Measurements from ENCODE around the gene VPS4A. TPM values are rescaled to one million over a fixed set of nuclear protein-coding genes. Genes with fewer than 3 reads are reported as not detected.

Gene VPS4A
- total RNA-seq, 1 experiment from 2014 or later, result 31.3 TPM

GRCh38 chr16:69319826-69320739, 8.9 kb downstream of the VPS4A start:
- H3K9me3 ChIP-seq, result no peaks in the 10 kb centered on the region
- no peaks in the 10 kb centered on the region for H3K27me3 ChIP-seq
- peaks cover 29% of the 10 kb centered on the region for H3K36me3 ChIP-seq
- no peak for DNase-seq
- H3K4me3 ChIP-seq, result no peak overlapping the region

- Histone ChIP-seq H3K36me3 (peaks cover 27% of the 10 kb centered on the region), H3K4me3 (no peak overlapping the region), H3K9me3 (no peaks in the 10 kb centered on the region), H3K27me3 (no peaks in the 10 kb centered on the region)
- no peak for DNase-seq
Measured at GRCh38 chr16:69320740-69321073, 9.6 kb downstream of the VPS4A start.

DNA sequence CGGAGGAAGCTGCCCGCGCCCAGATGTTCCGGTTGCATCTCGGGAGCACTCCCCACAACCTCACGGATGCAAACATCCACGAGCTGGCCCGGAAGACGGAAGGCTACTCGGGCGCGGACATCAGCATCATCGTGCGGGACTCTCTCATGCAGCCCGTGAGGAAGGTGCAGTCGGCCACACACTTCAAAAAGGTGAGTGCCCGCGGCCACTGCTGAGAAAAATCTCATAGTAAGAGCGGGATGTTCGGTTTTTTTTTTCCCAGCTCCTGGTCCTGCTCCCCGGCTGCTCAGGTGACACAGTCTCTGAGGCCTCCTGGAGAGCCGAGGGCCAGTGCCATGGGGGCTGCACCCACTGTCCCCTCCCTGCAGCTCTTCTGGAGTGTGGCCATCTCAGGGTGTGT, 9.9 kb downstream of the VPS4A start:
- no peak for DNase-seq
- no peaks in the 10 kb centered on the region for H3K9me3 ChIP-seq
- H3K27me3 ChIP-seq, result no peaks in the 10 kb centered on the region
- peaks cover 28% of the 10 kb centered on the region for H3K36me3 ChIP-seq
- H3K4me3 ChIP-seq, result no peak overlapping the region

- Histone ChIP-seq H3K36me3 (peaks cover 32% of the 10 kb centered on the region), H3K4me3 (no peak overlapping the region), H3K9me3 (no peaks in the 10 kb centered on the region), H3K27me3 (no peaks in the 10 kb centered on the region)
- no peak for DNase-seq
Measured at GRCh38 chr16:69322343-69322742, 11.2 kb downstream of the VPS4A start.

GRCh38 chr16:69323415-69323814, 12.3 kb downstream of the VPS4A start:
- no peak for DNase-seq
- Histone ChIP-seq H3K36me3 (peaks cover 37% of the 10 kb centered on the region), H3K9me3 (no peaks in the 10 kb centered on the region), H3K27me3 (no peaks in the 10 kb centered on the region), H3K4me3 (no peak overlapping the region)

- Histone ChIP-seq H3K4me3 (no peak overlapping the region), H3K9me3 (no peaks in the 10 kb centered on the region), H3K27me3 (no peaks in the 10 kb centered on the region), H3K36me3 (peaks cover 40% of the 10 kb centered on the region)
- DNase-seq, result no peak
Measured at GRCh38 chr16:69324013-69324531, 12.9 kb downstream of the VPS4A start.

DNA sequence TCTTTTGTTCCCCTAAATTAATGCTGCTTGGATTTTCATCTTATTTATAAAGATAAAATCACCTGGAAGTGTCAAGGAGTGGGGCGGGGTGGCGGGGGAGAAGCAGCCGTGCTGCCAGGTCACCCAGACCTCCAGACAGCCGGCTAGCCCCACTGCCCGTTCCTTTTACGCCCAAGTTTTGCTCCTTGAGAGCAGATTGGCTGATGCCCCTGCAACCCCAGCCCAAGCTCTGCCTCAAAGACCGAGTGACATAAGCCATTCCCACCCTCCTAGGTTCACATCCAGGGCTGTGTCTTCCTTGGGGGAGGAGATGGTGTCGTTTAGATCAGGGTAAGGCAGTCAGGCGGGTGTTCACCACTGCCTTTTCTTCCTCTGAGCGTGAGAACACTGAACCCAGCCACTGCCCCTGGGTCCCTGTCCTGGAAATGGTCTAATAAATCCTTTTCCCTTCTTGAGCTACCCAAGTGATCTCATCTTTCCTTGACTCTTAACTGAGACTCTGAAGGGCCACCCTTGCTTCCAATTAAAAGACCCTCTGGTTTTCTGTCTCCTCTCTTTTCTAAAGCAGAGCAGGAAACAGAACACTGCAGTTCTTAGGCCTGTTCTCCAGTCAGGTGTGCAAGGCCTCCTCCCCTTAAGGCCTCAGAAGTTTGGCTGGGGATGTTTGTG, 13.6 kb downstream of the VPS4A start:
- Histone ChIP-seq H3K36me3 (peaks cover 40% of the 10 kb centered on the region), H3K4me3 (no peak overlapping the region), H3K9me3 (no peaks in the 10 kb centered on the region), H3K27me3 (no peaks in the 10 kb centered on the region)
- no peak for DNase-seq

GRCh38 chr16:69325784-69326171, 14.6 kb downstream of the VPS4A start:
- H3K36me3 ChIP-seq, result peaks cover 42% of the 10 kb centered on the region
- H3K27me3 ChIP-seq, result no peaks in the 10 kb centered on the region
- H3K9me3 ChIP-seq, result no peaks in the 10 kb centered on the region
- no peak overlapping the region for H3K4me3 ChIP-seq
- DNase-seq, result no peak

DNA sequence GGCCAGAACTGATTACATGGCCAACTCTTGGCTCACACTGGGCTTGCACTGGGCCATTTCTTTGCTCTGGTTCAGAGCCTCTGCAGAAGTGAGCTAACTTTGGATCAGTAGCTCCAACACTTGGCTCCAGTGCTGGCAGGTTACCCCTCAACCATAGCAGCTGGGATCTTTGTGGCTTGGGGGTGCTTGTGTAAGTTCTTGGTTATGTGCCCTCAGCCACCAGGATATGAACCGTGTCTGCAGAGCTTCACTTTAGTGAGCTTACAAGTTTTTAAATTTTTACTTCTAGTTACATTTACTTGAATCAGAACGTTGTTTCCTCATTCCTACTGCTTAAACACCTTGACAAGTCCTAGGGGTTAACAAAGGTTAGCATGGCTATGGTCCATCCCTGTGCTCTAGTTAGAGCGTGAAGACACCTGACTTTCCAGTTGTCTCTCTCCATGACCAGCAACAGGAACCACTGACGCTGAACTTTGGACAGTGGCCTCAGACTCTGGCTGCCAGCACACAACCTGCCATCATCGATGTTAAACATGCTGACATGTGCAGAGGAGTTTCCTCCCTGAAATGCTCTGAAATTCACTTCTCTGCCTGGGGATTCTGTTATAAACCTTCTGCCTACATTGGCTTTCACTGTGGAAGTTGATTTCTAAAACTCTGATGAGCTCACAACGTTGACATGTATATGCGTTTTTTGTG, 15.2 kb downstream of the VPS4A start:
- no peak for DNase-seq
- no peaks in the 10 kb centered on the region for H3K9me3 ChIP-seq
- H3K4me3 ChIP-seq, result no peak overlapping the region
- no peaks in the 10 kb centered on the region for H3K27me3 ChIP-seq
- H3K36me3 ChIP-seq, result peaks cover 44% of the 10 kb centered on the region

DNA sequence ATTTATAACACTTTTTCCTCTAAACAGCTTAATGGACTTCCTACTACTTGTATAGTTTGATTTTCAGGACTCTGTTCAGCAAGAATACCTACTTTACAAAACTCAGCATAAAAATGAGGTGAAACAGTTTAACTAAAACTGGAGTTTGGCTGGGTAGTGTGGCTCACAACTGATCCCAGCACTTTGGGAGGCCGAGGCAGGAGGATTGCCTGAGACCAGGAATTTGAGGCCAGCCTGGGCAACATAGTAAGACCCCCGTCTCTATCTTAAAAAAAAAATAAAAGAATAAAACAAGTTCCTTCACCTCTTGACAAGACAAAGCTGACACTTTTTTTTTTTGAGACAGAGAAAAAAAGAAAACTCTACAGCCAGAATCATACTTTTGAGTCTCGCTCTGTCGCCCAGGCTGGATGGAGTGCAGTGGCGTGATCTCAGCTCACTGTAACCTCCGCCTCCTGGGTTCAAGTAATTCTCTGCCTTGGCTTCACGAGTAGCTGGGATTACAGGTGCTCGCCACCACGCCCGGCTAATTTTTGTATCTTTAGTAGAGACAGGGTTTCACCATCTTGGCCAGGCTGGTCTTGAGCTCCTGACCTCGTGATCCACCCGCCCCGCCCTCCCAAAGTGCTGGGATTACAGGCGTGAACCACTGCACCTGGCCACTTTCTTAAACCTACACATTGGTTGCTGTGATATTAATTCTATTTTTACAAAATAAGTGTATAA, 16.6 kb downstream of the VPS4A start:
- Histone ChIP-seq H3K4me3 (peak overlapping the region; percentile 67; the same call in 1 of the 2 replicates), H3K27me3 (no peaks in the 10 kb centered on the region), H3K36me3 (peaks cover 38% of the 10 kb centered on the region), H3K9me3 (no peaks in the 10 kb centered on the region)
- no peak for DNase-seq

DNA sequence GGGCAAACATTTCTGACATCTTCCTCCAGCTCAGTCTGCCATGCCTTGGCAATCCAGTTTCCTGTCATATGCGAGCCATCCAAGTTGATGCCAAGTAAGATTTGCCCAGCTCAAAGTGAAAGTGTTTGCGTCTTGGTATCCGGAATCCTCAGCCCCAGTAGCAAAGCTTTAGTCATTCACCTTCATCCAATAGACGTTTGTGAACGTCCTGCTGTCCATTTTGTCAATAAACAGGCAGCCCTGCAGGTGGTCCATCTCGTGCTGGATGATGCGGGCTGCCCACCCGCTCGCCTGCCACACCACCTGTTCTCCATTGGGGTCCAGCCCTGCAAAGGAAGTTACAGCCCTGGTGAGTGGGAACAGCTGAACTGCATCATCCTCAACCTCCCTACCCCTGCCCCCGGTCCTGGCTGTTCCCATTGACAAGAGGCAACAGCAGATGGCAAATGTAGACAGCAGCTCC, 17.7 kb downstream of the VPS4A start:
- Histone ChIP-seq H3K36me3 (peaks cover 45% of the 10 kb centered on the region), H3K4me3 (peak overlapping the region; percentile 67), H3K9me3 (no peaks in the 10 kb centered on the region), H3K27me3 (no peaks in the 10 kb centered on the region)
- DNase-seq, result peak; percentile 62

GRCh38 chr16:69329369-69330285, 18.5 kb downstream of the VPS4A start:
- H3K4me3 ChIP-seq, result peak overlapping the region; percentile 67
- H3K9me3 ChIP-seq, result no peaks in the 10 kb centered on the region
- DNase-seq, result no peak
- no peaks in the 10 kb centered on the region for H3K27me3 ChIP-seq
- peaks cover 46% of the 10 kb centered on the region for H3K36me3 ChIP-seq

GRCh38 chr16:69330286-69331109, 19.3 kb downstream of the VPS4A start, which contains the start of gene PDF:
Gene PDF (minus strand): TSS chr16:69330588. CDS start chr16:69330570, 18 bp downstream.
- Histone ChIP-seq H3K27me3 (no peaks in the 10 kb centered on the region), H3K4me3 (peak within 1 kb of the TSS; percentile 67), H3K36me3 (peaks cover 47% of the 10 kb centered on the region), H3K9me3 (no peaks in the 10 kb centered on the region)
- peak; percentile 93 for DNase-seq

- no peaks in the 10 kb centered on the region for H3K9me3 ChIP-seq
- peaks cover 38% of the 10 kb centered on the region for H3K36me3 ChIP-seq
- DNase-seq, result no peak
- no peaks in the 10 kb centered on the region for H3K27me3 ChIP-seq
- no peak overlapping the region for H3K4me3 ChIP-seq
Measured at GRCh38 chr16:69334696-69335095, 23.5 kb downstream of the VPS4A start.
